K562 (cell line): ENCODE measurements around the gene SIRT7. TPM values are rescaled to one million over a fixed set of nuclear protein-coding genes. Genes with fewer than 3 reads are reported as not detected.

Experiments
- ATAC-seq: fragments of 200-7000 bp; cut with Tn5 transposase; 3 replicates; pipeline ENCODE4 v1.9.1; 2020; ENCODE audit warnings: moderate library complexity
- BruUV-seq: library from RNA; stranded (reverse); fragments of 400-500 nt; replicated peaks from 2 replicates; lab custom pipeline; 2021; lab: Mats Ljungman, UMichigan
- CTCF ChIA-PET: fragments of 300-600 bp; formaldehyde crosslinking; extraction: SDS; loops from one replicate; lab custom pipeline; 2021; ENCODE audit warnings: low intra/inter-chr PET ratio; lab: Yijun Ruan, JAX
- POLR2A ChIA-PET: fragments of 300-600, 350-650 bp; sonication (Branson Sonifier 250); formaldehyde crosslinking; extraction: SDS; loops from one replicate; lab custom pipeline; 2021; ENCODE audit warnings: antibody characterized with exemption, inconsistent platforms; lab: Yijun Ruan, JAX
- DNase-seq, 4 experiments: peaks; one replicate each; pipeline versions ENCODE4 v3.0.0 to v3.0.0-alpha.2; 2011 to 2018; ENCODE audit warnings: low spot score in 3 of 4, mixed read lengths in 3 of 4; ENCODE audit errors: extremely low read depth in 1 of 4
- FAIRE-seq: peaks from 2 replicates; lab custom pipeline; 2011; peaks lifted over from hg19 to GRCh38; lab: Jason Lieb, UNC
- H2AFZ ChIP-seq: 2 replicates; pipeline ENCODE4 v1.6.0; 2011; ENCODE audit warnings: low read depth, low read length, control low read depth, inconsistent platforms
- H3K27ac ChIP-seq: fragments of 200-600 bp; 3 replicates; pipeline ENCODE4 v1.8.0; 2011; ENCODE audit warnings: low read depth, mild to moderate bottlenecking, control low read depth, inconsistent platforms, low read length, moderate library complexity, mixed read lengths; ENCODE audit errors: extremely low read depth
- H3K27me3 ChIP-seq, 2 experiments: fragments of 300-600 bp in 1 of 2; 2 replicates in 1 of 2; 3 replicates in 1 of 2; pipeline versions ENCODE4 v1.6.0 to v1.8.0; 2011; ENCODE audit warnings: inconsistent platforms in 2 of 2, low read length in 2 of 2, mild to moderate bottlenecking in 1 of 2, mixed read lengths in 1 of 2, moderate library complexity in 1 of 2; ENCODE audit not compliant: control insufficient read depth in 2 of 2, insufficient read depth in 2 of 2
- H3K36me3 ChIP-seq: fragments of 300-600 bp; 3 replicates; pipeline ENCODE4 v1.8.0; 2011; ENCODE audit warnings: mild to moderate bottlenecking, low read length, inconsistent platforms; ENCODE audit not compliant: control insufficient read depth, insufficient read depth
- H3K4me1 ChIP-seq, 2 experiments: fragments of 200-600 bp in 1 of 2; replicated peaks in 1 of 2; 2 replicates in 1 of 2; 3 replicates in 1 of 2; pipeline versions ENCODE4 v1.5.1 to v1.8.0; 2011; ENCODE audit warnings: inconsistent platforms in 2 of 2, low read length in 2 of 2, mild to moderate bottlenecking in 1 of 2, mixed read lengths in 1 of 2, moderate library complexity in 1 of 2; ENCODE audit not compliant: control insufficient read depth in 2 of 2, insufficient read depth in 2 of 2
- H3K4me2 ChIP-seq: 2 replicates; pipeline ENCODE4 v1.6.1; 2011; ENCODE audit warnings: low read length, control low read depth, inconsistent platforms, mixed read lengths; ENCODE audit not compliant: insufficient read depth
- H3K4me3 ChIP-seq: fragments of 200-600 bp; sonication (generic), shearing (Covaris generic); 2 replicates; pipeline ENCODE4 v1.5.1; 2016; ENCODE audit warnings: control low read depth, inconsistent platforms
- H3K79me2 ChIP-seq: fragments of 200-600 bp; 3 replicates; pipeline ENCODE4 v1.8.0; 2011; ENCODE audit warnings: low read length, inconsistent platforms; ENCODE audit not compliant: control insufficient read depth, insufficient read depth
- H3K9ac ChIP-seq, 2 experiments: 2 replicates each; pipeline versions ENCODE4 v1.6.0 to v1.6.1; 2011; ENCODE audit warnings: low read depth in 2 of 2, low read length in 2 of 2, control low read depth in 1 of 2, inconsistent platforms in 1 of 2, mild to moderate bottlenecking in 1 of 2, mixed read lengths in 1 of 2; ENCODE audit not compliant: insufficient read depth in 1 of 2
- H3K9me1 ChIP-seq: one replicate; pipeline ENCODE4 v1.6.0; 2011; ENCODE audit warnings: inconsistent platforms, mild to moderate bottlenecking, low read length, moderate library complexity; ENCODE audit not compliant: control insufficient read depth, insufficient read depth
- H3K9me3 ChIP-seq: replicated peaks from 2 replicates; pipeline ENCODE4 v1.5.1; 2011; ENCODE audit warnings: low read depth, low read length, inconsistent platforms; ENCODE audit not compliant: control insufficient read depth, insufficient read depth
- H4K20me1 ChIP-seq: replicated peaks from 2 replicates; pipeline ENCODE4 v1.6.1; 2011; ENCODE audit warnings: low read length, inconsistent platforms, mixed read lengths; ENCODE audit not compliant: control insufficient read depth, insufficient read depth
- CHD4 ChIP-seq: fragments of 200-600 bp; sonication (generic); IDR thresholded peaks from 3 replicates; pipeline ENCODE4 v1.6.1; 2012; ENCODE audit warnings: low read depth, mild to moderate bottlenecking, mixed read lengths, low read length, inconsistent platforms; ENCODE audit not compliant: insufficient read depth, insufficient replicate concordance, poor library complexity, severe bottlenecking
- CHD7 ChIP-seq: fragments of 200-600 bp; sonication (generic); IDR thresholded peaks from one replicate; pipeline ENCODE4 v1.6.1; 2012; ENCODE audit warnings: mild to moderate bottlenecking, low read depth, low read length, inconsistent platforms
- ELK3 ChIP-seq: fragments of 450-650 bp; formaldehyde crosslinking; IDR thresholded peaks from 2 replicates; pipeline ENCODE4 v1.4.0; 2020; ENCODE audit warnings: mild to moderate bottlenecking
- JUN ChIP-seq, 2 experiments: sonication (generic) in 1 of 2; formaldehyde crosslinking in 1 of 2; IDR thresholded peaks; 2 replicates each; pipeline versions ENCODE4 v1.6.1 to v1.8.0; 2012 to 2022; ENCODE audit warnings: borderline replicate concordance in 2 of 2, mild to moderate bottlenecking in 2 of 2, improper control_type of control experiment in 1 of 2, low read depth in 1 of 2, low read length in 1 of 2, missing genetic modification reagents in 1 of 2
- KLF10 ChIP-seq: fragments of 250-450 bp; sonication (Bioruptor Pico); IDR thresholded peaks from 2 replicates; pipeline ENCODE4 v1.6.1; 2021; ENCODE audit warnings: matching md5 sums
- POLR2G ChIP-seq: fragments of 200-400 bp; formaldehyde crosslinking; IDR thresholded peaks from 2 replicates; pipeline ENCODE4 v1.6.1; 2017; ENCODE audit warnings: low read depth, mild to moderate bottlenecking, antibody characterized with exemption, low read length, moderate library complexity
- ZNF668 ChIP-seq: fragments of 250-450 bp; sonication (Bioruptor Pico); IDR thresholded peaks from 2 replicates; pipeline ENCODE4 v1.8.0; 2022; ENCODE audit warnings: mild to moderate bottlenecking, inconsistent platforms
- WGBS: fragments of 100-300 bp; shearing (Covaris generic); methylation state at CpG from one replicate; pipeline ENCODE4 v1.1.6; 2016; ENCODE audit warnings: low coverage, mixed read lengths; ENCODE audit not compliant: insufficient coverage; ENCODE audit errors: missing lambda C conversion rate; 5-methylcytosine and 5-hydroxymethylcytosine counted together
- in situ Hi-C: fragments of 300-500 bp; cut with MboI; formaldehyde crosslinking; loops from 4 replicates; pipeline ENCODE4 v1.15.0; 2018; ENCODE audit warnings: inconsistent platforms, mixed read lengths
- intact Hi-C: fragments of 100-400 bp; cut with micrococcal nuclease; formaldehyde crosslinking; loops from 2 replicates; pipeline ENCODE4 v1.14.2; 2022
- polyA plus RNA-seq, 8 experiments: library from polyadenylated mRNA; depleted of rRNA in 4 of 8; stranded (reverse) in 5 of 8; unstranded in 3 of 8; fragments of >200 nt; fragmentation: Nextera tagmentation in 2 of 8; fragmentation: Illumina TruSeq in 1 of 8; extraction: Ambion mirVana in 2 of 8; extraction: Trizol in 1 of 8; gene quantifications; 2 replicates each; pipeline versions ENCODE4 v1.2.1 to v1.2.3, GENCODE V29; 2011 to 2014; ENCODE audit warnings: inconsistent platforms in 1 of 8, missing spikeins in 1 of 8
- total RNA-seq, 7 experiments: library from RNA; depleted of rRNA in 6 of 7; stranded (reverse); fragments of >200 nt in 6 of 7; fragmentation: Illumina TruSeq in 2 of 7; extraction: Trizol in 2 of 7; gene quantifications; 2 replicates each; pipeline versions ENCODE4 v1.2.1 to v1.2.3, GENCODE V29; 2011 to 2021; ENCODE audit warnings: low replicate concordance in 1 of 7

Gene SIRT7
- total and polyA plus RNA-seq, 9 of the 15 experiments (the other 6 are each of a cell fraction or from before 2014, with no cell fraction given) = 1.6 to 54.8 (median 20.3) TPM

- FAIRE-seq = no peak
- CTCF ChIA-PET = no interaction called here
- BruUV-seq = no TSS peak
- TF ChIP-seq ELK3 (CRISPR knock-in tag) (no peak), CHD4 (no peak), POLR2G (peak; percentile 79), CHD7 (no peak), KLF10 (peak; percentile 46; the same call in 1 of the 2 replicates), ZNF668 (CRISPR knock-in tag) (no peak), JUN (IDR thresholded peaks at IDR 0.05; ENCODE audit: borderline replicate concordance, low read depth, low read length) (no peak), JUN (CRISPR knock-in tag; IDR thresholded peaks at IDR 0.05; ENCODE audit: borderline replicate concordance) (no peak)
Measured at GRCh38 chr17:81931557-81932332, 13.8 kb upstream of the SIRT7 start.

More at GRCh38 chr17:81931557-81932332, 13.8 kb upstream of the SIRT7 start:
- ATAC-seq (peak; percentile 26), DNase-seq (no peak)
- H3K27me3 ChIP-seq = no peaks in the 10 kb centered on the region
- intact Hi-C loops = no loop called here
- POLR2A ChIA-PET = interaction anchor here (0.6 to 2.3 kb wide), 4 partner anchors 14 to 226 kb away, joined by 3 to 7 read pairs (median 3); no protein-coding TSS in a partner anchor
- H3K9me1 ChIP-seq = peaks cover 13% of the 10 kb centered on the region
- H3K9ac ChIP-seq = peak overlapping the region in 1 of 2 experiments; percentile 86; a peak in 2 of 4 replicates
- H3K79me2 ChIP-seq = peaks cover 44% of the 10 kb centered on the region
- H4K20me1 ChIP-seq = peaks cover 7% of the 10 kb centered on the region
- H3K4me2 ChIP-seq = peak overlapping the region; percentile 10; the same call in 1 of the 2 replicates
- in situ Hi-C loops = no loop called here
- peaks cover 39 to 96% of the 10 kb centered on the region in 2 experiments for H3K4me1 ChIP-seq
- no peaks in the 10 kb centered on the region for H3K9me3 ChIP-seq
- no peak overlapping the region for H3K4me3 ChIP-seq
- peaks cover 36% of the 10 kb centered on the region; the same call in 2 of the 3 replicates for H3K36me3 ChIP-seq
- WGBS = 44% methylated on average over 11 of the region's 15 CpGs
- H3K27ac ChIP-seq = no peak overlapping the region
- no peak overlapping the region for H2AFZ ChIP-seq
